Kidney capillary endothelial cell (primary cell): ENCODE results near the gene HNF1B.
"Not testable (repeated sequence)": the region's sequence is repeated elsewhere in the genome, so short reads cannot be mapped to it uniquely, and the experiment has no call there.

ENCODE experiments used
- DNase-seq: peaks from one replicate; pipeline ENCODE4 v3.0.0-alpha.2; 2018; ENCODE audit warnings: low spot score

The HNF1B gene, protein sequence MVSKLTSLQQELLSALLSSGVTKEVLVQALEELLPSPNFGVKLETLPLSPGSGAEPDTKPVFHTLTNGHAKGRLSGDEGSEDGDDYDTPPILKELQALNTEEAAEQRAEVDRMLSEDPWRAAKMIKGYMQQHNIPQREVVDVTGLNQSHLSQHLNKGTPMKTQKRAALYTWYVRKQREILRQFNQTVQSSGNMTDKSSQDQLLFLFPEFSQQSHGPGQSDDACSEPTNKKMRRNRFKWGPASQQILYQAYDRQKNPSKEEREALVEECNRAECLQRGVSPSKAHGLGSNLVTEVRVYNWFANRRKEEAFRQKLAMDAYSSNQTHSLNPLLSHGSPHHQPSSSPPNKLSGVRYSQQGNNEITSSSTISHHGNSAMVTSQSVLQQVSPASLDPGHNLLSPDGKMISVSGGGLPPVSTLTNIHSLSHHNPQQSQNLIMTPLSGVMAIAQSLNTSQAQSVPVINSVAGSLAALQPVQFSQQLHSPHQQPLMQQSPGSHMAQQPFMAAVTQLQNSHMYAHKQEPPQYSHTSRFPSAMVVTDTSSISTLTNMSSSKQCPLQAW

DNA sequence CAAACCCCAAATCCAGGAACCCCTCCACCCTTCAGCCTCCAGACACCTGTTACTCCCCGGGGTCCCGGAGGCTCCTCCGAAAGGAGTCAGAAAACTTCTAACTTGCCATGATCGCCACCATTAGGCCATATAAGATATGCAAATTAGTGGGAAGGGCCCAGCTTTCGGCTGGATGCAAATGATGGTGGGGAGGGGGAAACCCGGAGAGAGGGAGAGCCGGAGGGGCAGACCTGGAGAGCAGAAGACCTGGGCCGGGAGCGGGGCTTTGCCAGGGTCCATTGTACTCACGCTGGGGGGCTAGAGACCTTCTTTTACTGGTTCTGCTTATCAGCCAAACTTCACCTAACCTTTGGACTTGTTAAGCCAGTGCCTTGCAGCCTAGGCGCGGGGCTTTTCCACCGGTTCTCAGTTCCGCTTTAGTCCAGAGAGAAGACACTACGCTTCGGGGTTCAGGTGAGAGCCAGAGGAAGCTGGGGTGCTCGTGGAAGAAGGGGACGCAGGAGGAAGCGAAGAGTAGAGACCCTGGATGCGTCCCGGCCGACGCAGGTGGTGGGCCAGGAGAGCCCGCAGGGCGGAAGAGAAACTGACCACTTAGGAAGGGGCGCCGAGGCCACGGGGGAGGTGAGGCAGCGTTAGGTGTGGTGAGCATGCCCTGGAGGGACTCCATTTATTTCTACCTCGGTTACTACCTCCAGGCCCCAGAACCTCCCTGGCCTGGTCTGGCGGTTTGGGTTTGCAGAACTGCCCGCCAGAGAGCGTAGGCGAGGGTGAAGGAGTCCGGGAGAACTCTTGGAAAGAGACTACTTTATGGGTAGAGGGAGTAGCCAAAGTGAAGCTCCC, at the start of gene HNF1B:
TSS of gene HNF1B (minus strand) at position 99 of the 840 bp plus-strand sequence. CDS start 175 bp downstream, outside the sequence.
- no peak for DNase-seq

DNA sequence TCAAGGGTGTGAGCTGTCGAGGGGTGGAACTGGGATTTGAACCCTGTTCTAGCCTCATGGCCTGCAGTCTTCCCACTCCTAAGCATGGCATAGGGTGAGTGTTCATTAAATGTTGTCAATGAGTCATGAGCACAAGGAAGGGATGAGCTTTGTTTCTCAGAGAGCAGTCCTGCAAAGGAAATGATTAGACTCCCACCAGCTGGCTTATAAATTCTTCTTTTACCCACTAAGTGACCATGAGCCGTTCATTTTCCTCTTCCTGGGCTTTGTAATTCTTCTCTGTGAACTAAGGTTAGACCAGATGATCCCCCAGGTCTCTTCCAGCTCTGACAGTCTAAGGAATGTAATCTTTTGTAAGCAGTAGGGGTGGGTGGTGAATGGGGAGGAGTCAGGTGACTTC, 47.9 kb upstream of the HNF1B start:
- DNase-seq = peak; percentile 73

DNA sequence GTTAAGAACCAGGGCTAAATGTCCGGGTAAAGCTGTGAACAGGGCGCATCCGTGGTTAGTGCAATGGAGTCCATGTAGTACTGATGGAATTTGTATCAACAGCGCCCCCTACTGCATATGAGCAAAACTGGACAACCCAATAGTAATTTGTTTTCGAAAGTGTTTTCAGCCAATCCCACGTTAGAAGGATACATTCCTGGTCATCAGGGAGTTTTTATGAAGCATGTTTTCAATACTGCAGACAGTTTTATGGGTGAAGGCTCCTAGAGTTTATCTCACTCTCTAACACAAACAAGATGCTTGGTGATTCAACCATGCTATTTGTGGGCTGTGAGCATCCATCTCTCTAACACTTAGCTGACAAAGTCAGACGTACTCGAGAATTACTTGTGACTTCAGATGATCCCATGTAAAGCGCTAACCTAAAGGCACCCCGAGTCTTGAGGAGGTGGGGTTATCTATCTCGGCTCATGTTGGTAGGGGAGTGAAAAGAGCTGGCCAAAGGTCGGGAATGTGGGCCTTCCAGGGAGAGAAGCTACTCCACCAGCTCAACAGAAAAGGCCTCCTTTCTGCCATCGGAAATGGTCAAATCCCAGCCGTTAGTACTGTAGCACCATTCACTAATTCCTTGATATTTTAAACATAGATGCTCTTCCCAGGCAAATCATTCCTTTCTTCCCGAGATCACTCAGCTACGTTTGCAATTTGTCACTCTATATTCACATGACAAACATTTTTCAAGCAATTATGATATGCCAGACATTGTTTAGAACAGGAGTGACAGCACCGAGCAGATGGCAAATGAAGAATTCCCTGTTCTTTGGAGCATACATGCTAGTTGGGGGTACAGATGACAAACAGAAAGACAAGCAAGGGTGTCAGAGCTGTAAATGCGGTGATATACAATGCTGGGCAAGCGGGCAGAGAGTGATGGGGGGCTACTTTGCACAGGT, 46.9 kb upstream of the HNF1B start:
- DNase-seq = no peak

DNA sequence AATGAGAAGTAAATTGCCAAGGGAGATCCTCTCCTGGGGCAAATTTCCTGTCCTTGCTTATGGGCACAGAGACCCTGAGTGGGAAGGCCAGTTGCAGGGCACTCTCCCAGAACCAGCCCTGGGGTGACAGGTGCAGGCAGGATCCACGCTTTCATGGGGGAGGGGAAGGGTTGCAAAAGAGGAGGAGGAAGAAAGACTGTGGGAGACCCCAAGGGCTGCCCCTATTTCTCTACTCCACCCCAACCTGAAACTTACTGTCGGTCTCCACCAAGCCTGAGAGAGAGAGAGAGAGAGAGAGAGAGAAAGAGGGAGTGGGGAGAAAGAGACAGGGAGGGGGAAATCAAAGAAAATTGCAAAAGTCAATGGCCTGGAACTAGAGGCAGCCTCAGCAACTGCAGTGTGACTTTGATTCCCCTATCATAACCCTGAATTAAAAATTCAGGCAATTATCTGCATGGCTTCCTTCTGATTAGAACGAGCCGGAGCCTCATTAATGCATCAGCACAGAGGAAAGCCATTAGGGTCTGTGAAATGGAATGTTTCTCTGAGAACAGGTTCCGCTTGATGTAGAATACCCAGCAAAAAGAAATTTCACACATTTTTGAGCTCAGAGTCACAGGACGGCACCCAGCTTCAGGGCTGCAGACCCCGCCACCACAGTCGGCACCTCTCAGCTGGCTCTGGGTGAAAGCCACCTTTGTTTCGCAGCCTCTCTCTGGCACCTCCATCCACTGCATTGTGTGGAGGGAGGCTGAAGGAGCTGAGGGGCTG, 45.1 kb upstream of the HNF1B start:
- DNase-seq = no peak

DNA sequence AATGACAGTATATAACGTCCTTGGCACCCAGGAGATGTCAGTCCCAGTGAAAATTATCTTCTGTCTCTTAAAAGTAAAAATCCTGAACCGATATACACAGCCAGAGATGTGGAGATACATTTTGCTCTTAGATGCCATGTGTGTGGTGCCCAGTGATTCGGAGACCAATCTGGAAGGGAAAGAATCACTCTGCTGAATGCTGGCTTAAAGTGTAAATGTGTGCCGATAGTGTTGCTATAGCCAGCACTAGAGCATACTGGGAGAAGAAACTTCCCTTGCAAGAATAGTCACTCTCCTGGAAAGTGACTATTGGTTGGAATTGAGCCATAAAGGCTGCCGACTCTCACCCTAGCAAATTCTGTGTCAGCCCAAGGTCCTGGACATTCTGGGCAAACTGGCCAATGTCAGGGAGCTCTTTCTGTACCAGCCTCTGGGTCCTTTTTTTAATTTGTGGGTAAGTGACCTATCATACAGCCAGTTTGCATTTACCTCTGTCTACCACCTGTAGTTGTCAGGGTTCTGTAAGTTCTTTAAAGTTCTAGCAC, 44.2 kb upstream of the HNF1B start:
- DNase-seq = no peak

DNA sequence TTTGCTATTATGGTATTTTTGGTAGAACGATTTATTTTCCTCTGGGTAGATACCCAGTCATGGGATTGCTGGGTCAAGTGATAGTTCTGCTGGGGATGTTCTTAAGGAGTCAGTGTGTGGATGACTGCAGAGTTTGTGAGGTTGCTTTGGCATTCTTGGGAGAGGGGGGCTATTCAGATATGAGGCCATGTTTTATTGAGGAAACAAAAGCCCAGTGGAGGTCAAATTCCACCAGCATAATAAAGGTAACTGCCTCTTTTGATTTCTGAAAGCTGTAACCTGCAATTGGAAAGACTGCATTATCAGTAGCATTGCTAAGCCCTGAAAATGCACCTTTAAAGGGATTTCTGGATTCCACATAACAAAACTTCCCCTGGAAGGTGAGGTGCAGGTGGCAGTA, 43.7 kb upstream of the HNF1B start:
- no peak for DNase-seq

DNA sequence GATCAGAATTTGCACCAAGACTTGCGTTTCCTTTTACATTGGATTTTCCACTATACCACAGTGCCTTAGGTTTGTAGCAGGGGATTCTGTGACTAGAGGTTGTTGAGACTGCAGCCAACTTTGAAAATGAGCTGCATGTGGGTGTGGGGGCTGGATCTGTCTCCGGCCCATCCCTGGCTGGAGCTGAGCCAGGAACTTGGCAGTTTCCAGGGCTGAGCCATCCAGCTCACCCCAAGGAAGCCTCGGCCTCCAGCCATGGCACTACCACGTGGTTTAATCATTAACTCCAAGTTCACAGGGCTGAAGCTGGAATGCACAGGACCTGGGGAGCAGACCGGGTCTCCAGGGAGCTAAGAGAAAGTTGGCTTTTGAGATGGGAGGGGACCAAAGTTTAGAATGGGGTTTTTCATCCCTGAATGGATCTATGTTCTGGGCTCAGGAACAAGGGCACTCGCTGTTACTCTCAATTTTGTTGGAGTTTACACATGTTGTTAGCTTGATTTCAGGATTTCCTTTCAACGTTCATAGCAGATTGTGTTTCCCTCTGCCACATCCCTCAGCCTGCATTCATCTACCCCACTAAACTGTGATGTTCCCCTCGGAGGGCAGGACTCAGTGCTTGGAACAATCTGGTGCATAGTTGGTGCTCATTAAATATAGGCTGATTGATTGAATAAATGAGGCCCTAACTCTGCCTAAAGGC, 42.3 kb upstream of the HNF1B start:
- DNase-seq = no peak

DNA sequence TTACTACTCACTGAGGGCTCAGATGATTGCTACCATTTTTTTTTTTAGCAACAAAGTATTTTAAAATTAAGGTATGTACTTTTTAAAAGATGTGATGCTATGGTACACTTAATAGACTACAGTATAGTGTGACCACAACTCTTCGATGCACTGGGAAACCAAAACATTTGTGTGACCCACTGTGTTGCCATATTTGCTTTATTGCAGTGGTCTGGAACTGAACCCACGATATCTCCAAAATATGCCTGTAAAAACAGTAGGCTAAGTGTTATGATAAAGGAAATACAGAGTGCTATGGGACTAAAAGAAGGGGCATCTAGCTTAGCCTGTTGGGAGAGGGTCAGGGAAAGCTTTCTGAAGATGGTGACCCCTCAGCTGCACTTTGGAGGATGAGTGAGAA, 41.6 kb upstream of the HNF1B start:
- DNase-seq = no peak

DNA sequence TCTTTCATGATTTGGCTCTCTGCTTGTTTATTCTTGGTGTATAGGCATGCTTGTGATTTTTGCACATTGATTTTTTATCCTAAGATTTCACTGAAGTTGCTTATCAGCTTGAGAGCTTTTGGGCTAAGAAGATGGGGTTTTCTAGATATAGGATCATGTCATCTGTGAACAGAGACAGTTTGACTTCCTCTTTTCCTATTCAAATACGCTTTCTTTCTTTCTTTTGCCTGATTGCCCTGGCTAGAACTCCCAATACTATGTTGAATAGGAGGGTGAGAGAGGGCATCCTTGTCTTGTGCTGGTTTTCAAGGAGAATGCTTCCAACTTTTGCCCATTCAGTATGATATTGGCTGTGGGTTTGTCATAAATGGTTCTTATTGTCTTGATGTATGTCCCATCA, 37.6 kb upstream of the HNF1B start:
- not testable (repeated sequence) for DNase-seq

DNA sequence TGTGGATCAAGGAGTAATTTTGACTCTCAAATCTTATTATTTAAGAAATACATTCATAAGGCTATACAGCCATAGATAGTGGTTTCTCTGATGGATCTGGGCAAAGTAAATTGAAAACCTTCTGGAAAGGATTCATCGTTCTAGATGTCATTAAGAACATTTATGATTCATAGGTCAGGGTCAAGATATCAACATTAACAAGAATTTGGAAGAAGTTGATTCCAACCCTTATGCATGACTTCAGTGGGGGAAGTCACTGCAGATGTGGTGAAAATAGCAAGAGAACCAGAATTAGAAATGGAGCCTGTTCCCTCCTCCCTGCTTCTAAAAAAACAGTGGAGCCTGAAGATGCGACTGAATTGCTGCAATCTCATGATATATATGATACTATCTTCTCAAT, 36.6 kb upstream of the HNF1B start:
- no peak for DNase-seq

DNA sequence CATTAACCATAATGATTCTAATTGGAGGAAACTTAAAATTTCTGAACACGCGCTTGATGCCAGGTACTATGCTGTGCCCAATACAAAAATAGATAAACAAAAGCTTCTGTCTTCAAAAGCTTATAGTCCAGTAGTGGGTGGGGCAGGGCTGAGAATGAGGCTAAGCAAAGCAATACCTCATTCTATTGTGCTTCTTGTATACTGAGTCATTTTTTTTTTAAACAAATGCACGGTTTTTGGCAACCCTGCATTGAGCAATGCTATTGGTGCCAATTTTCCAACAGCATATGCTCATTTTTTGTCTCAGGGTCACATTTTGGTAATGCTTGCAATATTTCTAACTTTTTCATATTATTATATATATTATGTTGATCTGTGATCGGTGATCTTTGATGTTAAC, 34.7 kb upstream of the HNF1B start:
- no peak for DNase-seq

DNA sequence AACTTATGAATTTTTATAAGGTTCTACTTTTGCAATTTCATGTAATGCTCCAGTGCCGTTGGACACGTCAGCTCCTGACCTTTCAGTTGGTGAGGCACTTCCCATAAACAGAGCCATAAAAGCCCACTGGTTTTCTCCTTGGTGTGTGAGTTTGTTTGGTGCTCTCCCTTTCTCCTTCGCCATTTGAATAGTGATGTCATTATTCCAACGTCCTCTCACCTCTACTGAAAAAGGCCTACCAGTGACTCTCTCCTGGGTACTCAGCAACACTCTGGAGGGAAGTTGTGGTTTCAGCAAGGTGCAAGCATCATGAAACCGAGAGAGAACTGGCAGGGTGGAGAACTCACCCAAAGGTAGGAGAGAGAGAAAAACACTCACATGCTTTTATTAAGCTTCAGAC, 29.6 kb upstream of the HNF1B start:
- no peak for DNase-seq

DNA sequence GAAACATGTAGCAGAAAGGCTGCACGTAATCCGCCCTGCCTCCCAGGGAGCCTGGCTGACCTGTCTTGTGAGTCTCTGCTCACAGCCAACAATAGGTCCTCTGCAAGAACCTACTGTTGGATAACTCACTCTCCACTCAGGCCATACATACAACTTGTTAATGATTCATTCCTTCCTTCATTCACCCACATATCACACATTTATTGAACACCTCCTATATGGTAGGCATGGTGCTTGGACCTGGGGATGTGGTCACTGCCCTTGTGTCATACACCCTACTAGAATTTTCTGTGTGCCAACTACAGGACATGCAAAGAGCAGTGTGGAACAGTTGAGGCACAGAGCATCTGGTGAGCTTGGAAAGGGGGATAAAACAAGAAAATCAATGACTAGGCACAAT, 28.1 kb upstream of the HNF1B start:
- no peak for DNase-seq

DNA sequence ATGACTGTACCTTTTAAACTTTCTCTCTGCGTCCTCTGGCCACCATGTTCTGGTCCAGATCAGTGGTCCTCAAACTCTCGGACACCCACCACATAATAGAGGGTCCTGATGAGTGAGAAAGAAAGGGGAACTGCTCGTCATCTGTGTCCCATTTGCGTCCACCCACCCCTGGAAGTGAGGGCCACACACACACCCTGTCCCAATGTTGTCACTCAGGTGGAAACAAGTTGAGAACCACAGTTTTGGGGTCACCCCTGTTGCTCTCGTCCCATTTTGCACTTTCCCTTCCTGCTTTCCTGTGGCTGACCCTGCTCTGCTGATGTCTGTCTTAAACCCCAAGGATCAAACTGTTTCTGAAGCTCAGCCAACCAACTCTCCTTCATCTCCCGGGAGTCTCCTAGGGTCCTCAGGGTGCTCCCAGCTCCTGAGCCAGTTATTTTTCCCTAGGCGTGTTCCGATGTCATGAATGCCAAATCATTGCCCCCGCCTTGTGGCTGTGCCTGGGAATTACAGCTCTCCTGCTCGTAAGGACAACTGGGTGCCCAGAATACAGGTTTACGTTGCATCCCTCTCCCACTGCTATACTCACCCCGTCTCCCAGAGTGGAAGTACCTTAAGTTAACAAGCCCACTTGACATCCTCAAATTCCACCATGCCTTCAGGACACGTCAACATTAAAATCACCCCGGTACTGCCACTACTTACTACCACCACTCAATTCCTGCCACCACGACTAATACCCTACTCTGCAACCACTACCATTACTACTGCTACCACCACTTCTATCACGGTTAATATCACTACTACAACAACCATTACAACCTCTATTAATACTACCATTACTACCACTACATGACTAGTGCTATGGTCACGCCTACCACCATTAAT, 26.0 kb upstream of the HNF1B start:
- peak; percentile 50 for DNase-seq

DNA sequence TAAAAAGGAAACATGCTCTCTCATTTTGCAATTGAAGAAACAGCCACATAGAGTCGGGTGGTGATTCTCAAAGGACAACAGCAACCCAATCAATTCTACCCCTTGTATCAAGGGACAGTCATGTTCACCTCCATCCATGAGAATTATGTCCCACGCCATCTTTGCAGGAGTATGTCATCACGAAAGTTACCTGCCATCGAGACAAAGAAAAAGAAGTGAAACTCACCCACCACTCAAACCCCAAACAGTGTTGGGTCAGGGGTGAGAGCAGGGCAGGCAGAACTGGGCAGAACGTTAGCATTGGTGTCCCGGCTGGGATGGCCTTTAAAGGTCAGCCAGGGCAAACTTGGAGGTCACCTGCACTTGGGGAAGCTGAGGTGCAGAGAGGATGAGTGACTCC, 24.2 kb upstream of the HNF1B start:
- DNase-seq = no peak

DNA sequence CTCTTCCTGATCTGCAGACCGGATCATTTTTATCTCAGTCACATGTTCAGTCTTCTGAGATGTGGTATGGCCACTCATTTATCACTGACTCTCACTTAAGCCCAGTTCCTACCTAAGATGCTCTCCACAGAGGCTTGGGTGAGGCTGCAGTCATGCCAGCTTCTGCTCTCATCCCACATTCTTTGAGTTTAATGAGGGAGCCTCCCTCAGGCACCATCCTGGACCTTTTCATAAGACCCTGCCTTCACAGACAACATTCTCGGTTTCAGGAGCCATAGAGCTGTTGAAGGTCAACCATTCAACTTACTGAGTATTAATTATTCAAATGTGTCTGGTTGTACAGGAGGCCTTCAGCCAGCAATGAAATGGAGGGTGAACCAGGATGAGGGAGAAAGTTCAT, 23.6 kb upstream of the HNF1B start:
- DNase-seq = no peak

DNA sequence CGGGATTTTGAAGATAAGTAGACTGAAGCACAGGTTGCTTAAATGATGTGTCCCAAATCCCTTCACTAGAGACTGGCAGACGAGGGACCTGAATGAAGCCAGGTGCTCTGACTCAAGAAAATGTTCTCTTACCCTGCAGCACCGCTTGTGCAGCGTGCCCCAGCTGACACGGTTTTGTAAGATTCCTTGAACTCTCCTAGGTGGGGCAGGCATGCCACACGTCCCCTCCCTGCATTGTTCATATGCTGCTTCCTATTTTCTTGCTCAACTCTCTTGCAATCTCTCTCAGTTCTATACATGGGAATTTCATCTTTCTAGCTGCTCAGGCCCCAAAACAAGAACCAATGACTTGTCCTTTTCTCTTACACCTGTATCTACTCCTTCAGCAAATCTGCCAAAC, 22.1 kb upstream of the HNF1B start:
- no peak for DNase-seq

DNA sequence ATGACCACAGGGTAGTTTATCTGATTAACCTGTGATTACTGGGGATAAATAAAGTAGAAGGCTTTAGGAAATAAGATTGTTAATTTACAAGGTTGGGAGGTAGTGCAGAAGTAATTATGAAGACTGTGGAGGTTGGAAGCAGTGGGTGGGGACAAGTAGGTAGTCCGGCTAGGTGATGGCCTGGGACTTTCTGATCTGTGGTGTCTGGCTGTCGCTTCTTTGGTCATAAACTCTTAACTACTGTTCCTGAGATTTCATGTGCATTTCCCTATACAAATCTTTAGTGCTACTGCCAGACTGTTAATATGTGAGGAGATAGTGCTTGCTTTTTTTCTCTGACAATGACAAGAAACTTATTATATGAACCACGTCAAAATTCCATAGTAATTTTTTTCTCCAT, 19.5 kb upstream of the HNF1B start:
- no peak for DNase-seq

DNA sequence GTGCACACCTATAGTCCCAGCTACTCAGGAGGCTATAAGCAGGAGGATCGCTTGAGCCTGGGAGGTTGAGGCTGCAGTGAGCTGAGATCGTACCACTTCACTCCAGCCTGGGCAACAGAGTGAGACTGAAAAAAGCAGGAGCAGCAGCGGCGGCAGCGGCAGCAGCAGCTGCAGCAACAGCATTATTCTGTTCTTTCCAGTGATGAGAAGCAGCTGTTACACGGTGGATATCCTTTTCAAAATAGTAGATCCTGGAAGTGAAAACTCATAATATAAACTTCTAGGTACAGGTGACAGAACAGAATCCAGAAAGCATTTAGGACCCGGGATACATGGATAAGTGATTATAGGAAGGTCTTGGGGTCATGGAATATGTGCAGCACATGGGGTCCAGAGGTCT, 17.8 kb upstream of the HNF1B start:
- DNase-seq = no peak
